PC-3 (cell line): ENCODE data around the gene ETFB.

ENCODE experiments used
- EZH2 ChIP-seq: fragments of 300-600 bp; sonication (generic); IDR thresholded peaks from one replicate; pipeline ENCODE4 v1.6.1; 2017; ENCODE audit warnings: antibody characterized with exemption, mild to moderate bottlenecking, low read length; ENCODE audit not compliant: unreplicated experiment
- TF ChIP-seq, protein P1 (sequence below): fragments of 300-600 bp; sonication (generic); conservative IDR thresholded peaks from 2 replicates; pipeline ENCODE4 v1.5.1; 2017; ENCODE audit warnings: antibody characterized with exemption, low read depth, mild to moderate bottlenecking, low read length

- TF ChIP-seq, protein P1, sequence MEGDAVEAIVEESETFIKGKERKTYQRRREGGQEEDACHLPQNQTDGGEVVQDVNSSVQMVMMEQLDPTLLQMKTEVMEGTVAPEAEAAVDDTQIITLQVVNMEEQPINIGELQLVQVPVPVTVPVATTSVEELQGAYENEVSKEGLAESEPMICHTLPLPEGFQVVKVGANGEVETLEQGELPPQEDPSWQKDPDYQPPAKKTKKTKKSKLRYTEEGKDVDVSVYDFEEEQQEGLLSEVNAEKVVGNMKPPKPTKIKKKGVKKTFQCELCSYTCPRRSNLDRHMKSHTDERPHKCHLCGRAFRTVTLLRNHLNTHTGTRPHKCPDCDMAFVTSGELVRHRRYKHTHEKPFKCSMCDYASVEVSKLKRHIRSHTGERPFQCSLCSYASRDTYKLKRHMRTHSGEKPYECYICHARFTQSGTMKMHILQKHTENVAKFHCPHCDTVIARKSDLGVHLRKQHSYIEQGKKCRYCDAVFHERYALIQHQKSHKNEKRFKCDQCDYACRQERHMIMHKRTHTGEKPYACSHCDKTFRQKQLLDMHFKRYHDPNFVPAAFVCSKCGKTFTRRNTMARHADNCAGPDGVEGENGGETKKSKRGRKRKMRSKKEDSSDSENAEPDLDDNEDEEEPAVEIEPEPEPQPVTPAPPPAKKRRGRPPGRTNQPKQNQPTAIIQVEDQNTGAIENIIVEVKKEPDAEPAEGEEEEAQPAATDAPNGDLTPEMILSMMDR = no peak
- no peak for TF ChIP-seq EZH2
Observed at GRCh38 chr19:51333836-51334460, 32.2 kb downstream of the ETFB start.
